Muscle of arm (tissue), 12 donors: ENCODE results near the gene FYN. TPM values are rescaled to one million over a fixed set of nuclear protein-coding genes. Genes with fewer than 3 reads are reported as not detected.
A peak's percentile ranks its signal among the peaks of the same experiment; 100 is the strongest.

Experiments
- DNase-seq: peaks from one replicate; pipeline ENCODE4 v3.0.0-alpha.2; 2013
- polyA plus RNA-seq, 12 donors: library from polyadenylated mRNA; unstranded; fragments of 120-200 nt; gene quantifications; one replicate each; pipeline ENCODE4 v1.2.1, GENCODE V29; 2013; ENCODE audit not compliant: insufficient read length in 12 of 12

Gene FYN
- polyA plus RNA-seq, 12 donors: 98.4 to 184 (median 152) TPM; not detected in 1

GRCh38 chr6:111632468-111633247 is 240.6 kb downstream of the FYN start:
- no peak for DNase-seq

DNA sequence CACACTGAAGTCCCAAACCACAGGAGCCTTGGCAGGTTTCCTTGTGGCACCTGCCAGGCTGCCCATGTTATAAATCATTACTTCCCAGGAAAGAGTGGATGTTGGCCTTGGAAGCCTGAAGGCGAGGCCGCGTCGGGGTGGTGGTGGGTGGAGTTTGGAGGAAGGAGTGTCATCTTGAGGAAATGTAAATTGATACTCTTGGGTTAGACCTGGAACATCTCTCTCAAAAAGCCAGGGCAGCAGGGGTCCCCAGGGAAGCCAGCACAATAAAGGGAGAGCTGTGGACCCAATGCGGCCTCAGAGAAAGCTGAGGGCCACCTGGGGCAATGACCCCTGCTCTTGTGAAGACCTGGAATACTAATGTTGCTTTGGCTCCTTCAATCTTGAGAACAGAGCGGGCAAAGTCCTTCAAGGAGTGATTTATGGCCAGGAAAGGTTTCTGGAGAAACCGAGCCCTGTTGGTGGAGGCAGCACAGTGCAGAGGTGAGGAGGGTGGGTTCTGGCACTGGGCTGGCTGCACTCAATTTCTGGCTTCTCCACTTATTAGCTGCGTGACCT is 241.3 kb downstream of the FYN start:
- DNase-seq: no peak

GRCh38 chr6:111631018-111631417 is 242.2 kb downstream of the FYN start:
- no peak for DNase-seq

DNA sequence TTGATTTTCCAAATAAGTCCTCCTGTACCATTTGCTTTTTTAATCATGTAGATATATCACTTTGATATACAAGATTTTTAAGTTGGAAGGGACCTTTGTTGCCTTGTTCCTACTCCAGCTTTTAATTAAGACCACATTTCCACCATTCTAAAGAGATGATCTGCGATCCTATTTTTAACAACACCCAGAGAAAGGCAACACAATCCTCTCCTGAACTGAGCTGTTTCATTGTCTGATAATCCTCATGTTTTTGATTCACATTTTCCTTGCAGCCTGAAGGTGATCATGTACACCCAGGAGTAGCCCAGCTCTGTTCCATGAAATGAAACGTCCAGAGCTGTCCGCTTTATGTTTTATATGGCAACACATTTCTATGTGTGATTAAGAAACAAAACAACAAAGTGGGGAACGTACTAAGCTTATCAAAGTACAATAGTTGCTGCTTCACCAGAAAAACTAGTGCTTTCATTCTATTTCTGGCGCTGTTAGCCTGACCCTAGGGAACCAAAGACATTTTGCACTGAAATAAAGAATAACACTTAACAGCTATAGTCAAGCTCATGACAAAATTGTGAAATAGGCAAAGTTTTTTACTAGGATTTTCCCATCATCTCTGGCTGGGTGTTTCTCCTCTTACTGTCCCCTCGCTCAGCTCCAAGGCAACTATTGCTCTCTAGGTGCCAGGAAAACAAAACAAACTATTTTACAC is 245.0 kb downstream of the FYN start:
- DNase-seq: peak; percentile 60

DNA sequence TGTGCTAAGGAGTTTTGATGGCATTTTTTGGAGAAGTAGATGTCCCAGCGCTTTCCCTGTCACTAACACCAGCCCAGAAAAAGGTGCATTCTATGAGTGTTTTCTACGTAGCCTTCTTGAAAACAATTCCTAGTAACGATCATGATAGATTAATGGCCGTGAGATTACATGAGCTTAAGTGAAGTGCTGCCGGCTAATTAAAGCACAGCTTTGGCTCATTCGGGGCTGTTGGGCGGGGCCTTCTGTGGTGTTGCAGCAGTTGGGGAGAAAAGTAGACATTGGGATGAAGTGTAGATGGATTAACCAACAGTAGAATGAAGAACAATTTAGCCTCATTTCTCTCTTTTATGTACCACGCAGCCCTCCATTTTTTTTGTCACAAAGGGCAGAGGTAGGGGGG is 246.8 kb downstream of the FYN start:
- DNase-seq: no peak

GRCh38 chr6:111625461-111626391 is 247.5 kb downstream of the FYN start:
- DNase-seq: peak; percentile 80

DNA sequence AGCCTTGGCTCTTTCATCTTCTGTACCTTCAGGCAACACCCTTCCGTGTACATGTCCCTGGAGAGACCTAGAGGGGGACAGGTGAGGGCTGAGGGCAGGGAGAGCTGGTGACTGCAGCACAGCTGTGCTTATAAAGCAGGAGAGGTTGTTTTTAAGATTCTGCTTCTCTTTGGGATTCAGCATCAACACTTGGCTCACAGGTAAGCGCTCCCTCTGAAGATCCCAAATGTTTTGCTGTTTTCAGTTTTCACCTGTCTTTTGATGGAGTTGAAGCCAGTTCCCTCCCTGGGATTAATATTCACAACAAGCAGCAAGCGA is 248.2 kb downstream of the FYN start:
- DNase-seq: no peak

- no peak for DNase-seq
Measured at GRCh38 chr6:111624401-111625098, 248.7 kb downstream of the FYN start.

DNA sequence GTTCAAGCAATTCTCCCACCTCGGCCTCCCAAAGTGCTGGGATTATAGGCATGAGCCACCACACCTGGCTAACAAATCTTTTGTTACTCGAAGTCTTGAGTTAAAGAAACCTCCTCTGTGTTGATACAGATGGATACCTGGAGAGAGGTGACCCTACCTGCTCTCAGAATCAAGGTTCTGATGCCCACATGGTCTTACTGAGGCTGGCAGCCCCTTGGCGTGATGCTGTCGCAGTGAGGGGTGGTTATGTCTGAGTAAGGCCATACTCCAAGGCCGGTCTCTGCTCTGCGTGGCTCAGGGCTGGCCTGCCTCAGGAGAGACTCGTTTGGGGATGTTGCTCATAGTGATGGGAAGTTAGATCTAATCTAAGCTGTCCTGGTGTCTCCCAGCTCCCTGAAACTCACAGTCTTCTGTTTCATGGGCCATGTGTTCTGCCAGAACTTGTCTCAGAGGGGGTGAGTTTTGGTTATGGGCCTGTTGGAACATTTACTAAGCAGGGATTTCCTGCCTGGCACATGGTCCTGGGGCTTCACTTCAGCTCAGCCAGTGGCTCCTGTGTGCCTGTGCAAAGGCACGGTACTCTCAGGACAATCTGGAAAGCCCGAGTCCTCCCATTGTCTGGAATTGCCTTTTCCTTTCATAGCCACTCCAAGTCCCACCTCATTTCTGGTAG is 250.1 kb downstream of the FYN start:
- no peak for DNase-seq

GRCh38 chr6:111620169-111620568 is 253.1 kb downstream of the FYN start:
- DNase-seq: no peak

GRCh38 chr6:111618407-111618806 is 254.8 kb downstream of the FYN start:
- DNase-seq: no peak

DNA sequence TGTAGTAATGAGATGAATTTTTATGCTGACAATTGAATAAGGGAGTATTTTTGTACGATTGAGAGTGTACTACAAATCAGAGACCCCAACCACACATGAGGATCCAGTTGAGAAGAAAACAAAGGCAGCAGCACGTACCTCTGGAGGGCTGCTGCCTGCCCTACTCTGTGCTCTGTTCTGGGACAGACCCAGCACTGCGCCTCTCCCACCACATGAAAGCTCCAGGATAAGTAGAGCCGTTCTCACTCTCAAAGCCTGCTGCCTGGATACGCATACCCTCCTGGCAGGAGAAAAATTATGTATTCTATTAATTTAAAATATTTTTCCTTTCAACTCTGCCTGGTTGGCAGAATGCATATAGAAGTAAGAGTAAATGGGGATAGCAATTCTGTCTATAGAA is 256.1 kb downstream of the FYN start:
- no peak for DNase-seq

DNA sequence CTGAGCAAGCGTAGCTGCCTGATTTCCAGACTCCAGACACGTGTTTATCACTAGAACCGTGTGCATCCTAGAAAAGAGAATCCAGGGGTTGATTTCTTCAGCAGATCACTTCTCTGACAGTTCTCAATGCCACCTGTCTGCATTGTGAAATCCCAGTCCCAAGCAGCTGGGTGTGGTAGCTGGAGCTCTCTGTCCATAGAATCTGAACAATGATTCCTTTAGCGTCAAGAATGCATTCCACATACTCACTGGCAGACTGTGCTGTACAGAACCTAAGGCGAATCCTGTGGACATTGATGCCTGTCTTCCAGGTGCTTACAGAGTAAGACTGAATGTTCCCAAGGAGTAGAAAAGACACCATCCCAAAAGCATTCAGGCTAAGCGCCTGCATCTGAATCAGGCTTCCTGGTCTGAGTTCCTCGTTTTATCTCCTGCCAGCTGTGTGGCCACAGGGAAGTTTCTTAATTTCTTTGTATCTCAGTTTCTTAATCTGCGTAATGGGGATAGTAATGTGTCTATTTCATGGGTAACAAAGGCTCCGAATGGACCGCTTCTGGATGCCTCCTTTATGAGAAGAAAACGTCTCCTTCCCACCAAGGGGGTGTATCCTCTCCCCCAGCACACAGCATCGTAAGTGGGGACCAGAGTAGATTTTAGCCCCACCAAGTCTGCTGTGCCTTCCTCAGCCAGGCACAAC is 257.2 kb downstream of the FYN start:
- no peak for DNase-seq

DNA sequence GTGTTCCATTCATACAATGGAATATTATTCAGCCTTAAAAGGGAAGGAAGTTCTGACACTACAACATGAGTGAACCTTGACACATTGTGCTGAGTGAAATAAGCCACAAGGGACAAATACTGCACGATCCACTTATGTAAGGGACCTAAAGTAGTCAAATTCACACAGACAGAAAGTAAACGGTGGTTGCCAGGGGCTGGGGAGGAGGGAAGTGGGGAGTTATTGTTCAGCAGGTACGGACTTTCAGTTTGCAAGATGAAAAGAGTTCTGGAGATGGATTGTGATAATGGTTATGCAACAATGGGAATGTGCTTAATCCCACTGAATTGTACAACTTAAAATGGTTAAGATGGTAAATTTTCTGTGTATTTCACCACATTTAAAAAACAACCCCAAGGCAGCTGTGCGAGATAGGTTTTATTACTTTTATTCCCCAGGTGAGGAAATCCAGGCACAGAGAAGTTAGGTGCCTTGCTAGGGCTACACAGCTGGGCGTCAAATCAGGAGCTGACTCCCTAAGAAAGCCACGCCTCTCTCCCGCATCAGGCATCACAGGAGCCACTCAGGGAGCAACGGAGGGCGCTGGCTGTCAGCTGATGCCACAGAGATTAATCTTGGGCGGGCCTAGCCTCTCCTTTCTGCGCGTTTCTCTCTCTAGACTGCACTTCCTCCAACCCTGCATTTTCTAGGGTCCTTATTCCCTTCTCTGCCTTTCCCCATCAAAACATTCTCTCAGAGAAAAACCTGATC is 258.2 kb downstream of the FYN start:
- no peak for DNase-seq

DNA sequence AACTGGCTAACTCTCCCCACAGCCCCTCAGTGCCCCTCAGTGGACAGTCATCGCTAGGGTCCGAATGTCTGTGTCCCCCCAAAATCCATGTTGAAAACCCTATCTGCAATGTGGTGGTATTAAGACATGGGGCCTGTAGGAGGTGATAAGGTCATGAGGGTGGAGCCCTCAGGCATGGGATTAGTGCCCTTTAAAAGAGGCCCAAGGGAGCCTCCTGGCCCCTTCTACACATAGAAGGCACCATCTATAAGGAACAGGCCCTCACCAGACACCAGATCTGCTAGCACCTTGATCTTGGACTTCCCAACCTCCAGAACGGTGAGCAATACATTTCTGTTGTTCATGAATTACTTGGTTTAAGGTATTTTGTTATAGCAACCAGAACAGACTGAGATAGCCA is 260.9 kb downstream of the FYN start:
- no peak for DNase-seq

GRCh38 chr6:111610548-111611172 is 262.6 kb downstream of the FYN start:
- DNase-seq: no peak
